Measurements from ENCODE around the gene FAM161B. TPM values are rescaled to one million over a fixed set of nuclear protein-coding genes. Genes with fewer than 3 reads are reported as not detected.
A peak's percentile ranks its signal among the peaks of the same experiment; 100 is the strongest.
"Not testable (repeated sequence)": the region's sequence is repeated elsewhere in the genome, so short reads cannot be mapped to it uniquely, and the experiment has no call there.

FAM161B gene
- polyA plus RNA-seq, 3 donors = 14.0 to 18.8 (median 14.6) TPM

DNA sequence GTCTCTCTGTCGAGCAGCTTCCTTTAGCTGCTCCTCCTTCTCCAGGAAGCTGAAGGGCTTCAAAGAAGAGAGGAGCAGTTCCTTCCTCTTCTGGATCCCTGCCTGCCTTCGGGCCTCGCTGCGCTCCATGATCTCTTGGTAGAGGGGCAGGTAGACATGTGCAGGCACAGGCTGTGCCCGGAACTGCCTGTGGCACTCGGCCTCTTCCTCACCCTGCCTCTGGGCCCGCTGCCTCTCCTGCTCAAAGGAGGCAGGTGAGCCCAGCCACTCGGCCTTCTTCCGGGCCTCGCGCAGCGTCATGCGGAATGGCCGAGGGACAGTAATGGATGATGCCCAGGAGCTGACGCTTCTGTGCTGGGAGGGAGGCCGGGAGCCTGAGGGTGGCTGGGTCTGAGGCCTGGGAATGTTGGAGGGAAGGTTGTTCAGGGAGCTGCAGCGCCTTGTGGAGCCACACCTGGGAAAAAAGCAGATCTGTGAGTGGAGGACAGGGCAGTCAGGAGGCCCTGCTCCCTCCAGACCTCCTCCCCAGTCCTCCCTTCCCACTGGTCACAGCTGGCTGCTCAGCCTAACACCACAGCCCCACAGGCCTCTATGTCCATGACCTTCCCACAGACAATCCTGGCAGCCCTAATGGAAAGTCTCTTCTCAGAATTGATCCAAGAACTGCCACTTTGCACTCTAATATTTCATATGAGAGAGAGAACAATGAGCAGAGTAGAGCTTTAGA lies 5.3 kb downstream of the FAM161B start:
- no peak for DNase-seq (ENCODE audit: low read depth in 3 of 3, low spot score in 2 of 3)

DNA sequence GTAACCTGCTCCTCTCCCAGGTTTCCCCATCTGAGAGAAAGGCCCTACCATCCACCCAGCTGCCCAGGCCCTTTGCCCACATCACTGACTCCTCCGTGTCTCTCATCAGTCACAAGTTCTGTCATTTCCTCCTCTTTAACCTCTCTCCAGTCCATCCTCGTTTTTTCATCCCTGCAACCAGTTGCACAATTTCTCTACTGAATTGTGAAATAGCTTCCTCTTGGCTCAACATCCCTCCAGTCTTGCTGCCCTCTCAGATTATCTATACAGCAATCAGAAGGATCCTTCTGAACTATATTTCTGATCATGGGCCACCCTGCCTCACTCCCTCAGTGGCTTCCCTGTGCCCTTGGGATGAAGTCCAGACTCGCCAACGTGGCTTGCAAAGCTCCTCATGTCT lies 6.8 kb downstream of the FAM161B start:
- no peak for DNase-seq (ENCODE audit: low read depth in 3 of 3, low spot score in 2 of 3)

GRCh38 chr14:73942180-73942579 lies 7.7 kb downstream of the FAM161B start:
- no peak for DNase-seq (ENCODE audit: low read depth in 3 of 3, low spot score in 2 of 3)

- no peak for DNase-seq (ENCODE audit: low read depth in 3 of 3, low spot score in 2 of 3)
Observed at GRCh38 chr14:73937012-73937411, 12.9 kb downstream of the FAM161B start.

- no peak for DNase-seq (ENCODE audit: low read depth in 3 of 3, low spot score in 2 of 3)
Observed at GRCh38 chr14:73936548-73936947, 13.3 kb downstream of the FAM161B start.

DNA sequence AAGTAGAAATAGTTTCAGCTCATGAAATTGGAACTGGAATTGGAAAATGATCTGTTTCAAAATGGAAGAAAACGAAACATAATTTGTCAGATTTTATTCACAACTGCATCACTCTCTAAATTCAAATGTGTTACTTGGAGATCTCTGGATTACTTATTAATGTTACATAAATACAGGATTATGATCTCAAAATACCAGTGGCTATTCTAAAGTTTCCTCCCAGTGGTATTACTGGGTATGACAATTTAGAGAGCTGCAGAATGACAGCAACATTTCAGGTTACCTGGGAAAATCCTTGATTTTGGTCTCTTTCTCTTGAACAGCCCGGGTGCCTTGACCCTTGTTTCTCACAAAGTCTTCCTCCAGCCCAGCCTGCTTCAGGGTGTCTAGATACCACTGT lies 14.2 kb downstream of the FAM161B start:
- DNase-seq (ENCODE audit: low read depth in 3 of 3, low spot score in 2 of 3) = no peak

DNA sequence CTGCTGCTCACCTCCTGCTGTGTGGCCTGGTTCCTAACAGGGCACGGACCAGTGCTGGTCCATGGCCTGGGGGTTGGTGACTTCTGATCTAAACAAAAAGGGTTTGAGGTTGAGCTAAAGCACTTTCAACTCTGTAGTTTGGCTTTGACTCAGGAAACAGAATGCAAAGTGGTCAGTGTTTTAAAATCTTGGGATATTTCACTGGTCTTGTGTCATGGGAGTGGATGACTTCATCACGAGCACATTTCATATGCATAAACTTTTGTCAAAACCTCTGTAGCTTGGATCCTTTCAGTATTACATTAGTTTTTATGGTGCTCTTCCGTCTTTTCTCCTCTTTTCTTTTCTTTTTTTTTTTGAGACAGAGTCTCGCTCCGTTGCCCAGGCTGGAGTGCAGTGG lies 25.6 kb downstream of the FAM161B start:
- DNase-seq (ENCODE audit: low read depth in 3 of 3, low spot score in 2 of 3) = no peak

DNA sequence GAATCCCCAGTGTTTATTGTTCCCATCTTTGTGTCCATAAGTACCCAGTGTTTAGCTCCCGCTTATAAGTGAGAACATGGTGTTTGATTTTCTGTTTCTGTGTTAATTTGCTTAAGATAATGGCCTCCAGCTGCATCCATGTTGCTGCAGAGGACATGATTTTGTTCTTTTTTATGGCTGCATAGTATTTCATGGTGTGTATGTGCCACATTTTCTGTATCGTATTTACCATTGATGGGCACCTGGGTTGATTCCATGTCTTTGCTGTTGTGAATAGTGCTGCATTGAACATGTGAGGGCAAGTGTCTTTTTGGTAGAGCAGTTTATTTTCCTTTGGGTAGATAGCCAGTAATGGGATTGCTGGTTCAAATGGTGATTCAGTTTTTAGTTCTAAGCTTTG lies 30.4 kb downstream of the FAM161B start:
- not testable (repeated sequence) for DNase-seq (ENCODE audit: low read depth in 3 of 3, low spot score in 2 of 3)

GRCh38 chr14:73916324-73916723 lies 33.6 kb downstream of the FAM161B start:
- DNase-seq (ENCODE audit: low read depth in 3 of 3, low spot score in 2 of 3) = no peak

DNA sequence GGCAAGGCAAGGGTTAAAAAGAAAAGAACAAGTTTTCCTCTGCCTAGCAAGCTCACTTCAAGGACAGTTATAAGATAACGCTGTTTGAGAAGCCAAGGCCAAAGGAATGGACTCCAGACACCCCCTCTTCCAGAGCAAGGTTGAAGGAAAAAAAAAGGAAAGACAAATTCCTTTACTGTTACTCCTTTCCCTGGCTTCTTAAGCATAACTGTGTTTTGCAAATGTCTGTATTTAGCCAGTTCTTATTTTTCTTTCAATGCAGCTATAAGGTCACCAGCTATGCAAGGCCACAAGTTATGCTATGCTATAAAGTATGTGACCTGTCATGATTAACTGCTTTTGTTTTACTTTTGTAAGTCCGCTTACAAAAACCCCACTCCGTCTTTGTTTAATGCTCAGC lies 36.6 kb downstream of the FAM161B start:
- no peak for DNase-seq (ENCODE audit: low read depth in 3 of 3, low spot score in 2 of 3)

- DNase-seq (ENCODE audit: low read depth in 3 of 3, low spot score in 2 of 3) = no peak
Observed at GRCh38 chr14:73909681-73910080, 40.2 kb downstream of the FAM161B start.

GRCh38 chr14:73903028-73903427 lies 46.9 kb downstream of the FAM161B start:
- DNase-seq (ENCODE audit: low read depth in 3 of 3, low spot score in 2 of 3) = no peak

DNA sequence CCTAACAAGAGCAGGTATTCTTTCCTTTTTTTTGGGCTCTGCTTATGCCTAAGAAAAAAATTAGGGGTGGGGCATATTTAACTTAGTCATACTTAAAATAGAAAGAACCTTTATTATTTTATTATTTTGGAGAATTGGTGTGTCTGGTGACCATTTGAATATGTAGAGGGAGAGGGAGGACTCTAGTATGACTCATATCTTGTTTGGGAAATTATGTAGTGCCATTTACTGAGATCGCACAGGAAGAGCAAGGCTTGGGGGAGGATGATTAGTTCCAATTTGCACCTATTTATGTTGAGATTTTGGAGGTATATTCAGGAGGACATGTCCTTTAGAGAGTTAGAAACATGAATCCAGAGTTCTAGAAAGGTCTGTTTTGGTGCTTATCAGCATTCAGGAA lies 53.4 kb downstream of the FAM161B start:
- no peak for DNase-seq (ENCODE audit: low read depth in 3 of 3, low spot score in 2 of 3)

GRCh38 chr14:73895939-73896338 lies 54.0 kb downstream of the FAM161B start:
- no peak for DNase-seq (ENCODE audit: low read depth in 3 of 3, low spot score in 2 of 3)

GRCh38 chr14:73894180-73894687 lies 55.7 kb downstream of the FAM161B start:
- DNase-seq (ENCODE audit: low read depth in 3 of 3, low spot score in 2 of 3) = not testable (repeated sequence)

DNA sequence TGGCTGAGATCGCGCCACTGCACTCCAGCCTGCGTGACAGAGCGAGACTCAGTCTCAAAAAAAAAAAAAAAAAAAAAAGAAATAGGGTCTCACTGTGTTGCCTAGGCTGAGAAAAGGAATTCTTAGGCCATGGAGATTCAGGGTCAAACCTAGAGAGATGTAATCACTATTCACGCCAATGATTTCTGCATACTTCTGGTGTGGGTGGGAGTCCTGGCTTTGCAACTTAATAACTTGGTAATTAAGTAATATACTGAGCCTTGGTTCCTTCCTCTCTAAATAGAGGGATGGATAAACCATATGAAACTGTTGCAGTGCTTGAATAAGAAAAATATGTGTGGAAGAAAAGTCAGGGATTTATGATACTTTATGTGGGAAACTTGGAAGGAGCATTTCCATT lies 60.5 kb downstream of the FAM161B start:
- DNase-seq (ENCODE audit: low read depth in 3 of 3, low spot score in 2 of 3) = no peak

DNA sequence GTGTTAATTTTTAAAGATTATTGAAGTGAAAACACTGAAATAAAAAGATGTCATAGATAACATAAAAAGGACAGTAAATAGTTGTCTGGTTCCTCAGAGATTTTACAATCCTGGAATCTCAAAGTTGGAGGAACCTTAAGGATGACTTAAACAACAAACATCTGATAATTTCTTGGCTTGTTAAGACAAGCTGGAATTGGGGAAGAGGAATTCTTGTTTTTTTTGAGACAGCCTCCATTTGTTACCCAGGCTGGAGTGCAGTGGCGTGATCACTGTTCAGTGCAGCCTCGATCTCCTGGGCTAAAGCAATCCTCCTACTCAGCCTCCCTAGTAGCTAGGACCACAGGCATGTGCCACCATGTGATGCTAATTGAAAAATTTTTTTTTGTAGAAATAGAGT lies 60.9 kb downstream of the FAM161B start:
- DNase-seq (ENCODE audit: low read depth in 3 of 3, low spot score in 2 of 3) = no peak

DNA sequence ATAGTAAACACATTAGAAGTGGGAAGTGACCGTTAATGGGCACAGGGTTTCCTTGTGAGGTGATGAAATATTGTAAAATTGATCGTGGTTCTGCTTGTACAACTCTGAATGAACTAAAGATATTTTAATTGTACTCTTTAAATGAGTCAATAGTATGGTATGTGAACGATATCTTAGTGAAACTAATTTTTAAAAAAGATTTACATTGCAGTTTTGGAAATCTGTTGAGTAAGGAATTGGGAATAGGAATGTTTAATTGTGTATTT lies 61.5 kb downstream of the FAM161B start:
- no peak for DNase-seq (ENCODE audit: low read depth in 3 of 3, low spot score in 2 of 3)

GRCh38 chr14:73887694-73888459 lies 62.0 kb downstream of the FAM161B start:
- DNase-seq (ENCODE audit: low read depth in 3 of 3, low spot score in 2 of 3) = no peak

DNA sequence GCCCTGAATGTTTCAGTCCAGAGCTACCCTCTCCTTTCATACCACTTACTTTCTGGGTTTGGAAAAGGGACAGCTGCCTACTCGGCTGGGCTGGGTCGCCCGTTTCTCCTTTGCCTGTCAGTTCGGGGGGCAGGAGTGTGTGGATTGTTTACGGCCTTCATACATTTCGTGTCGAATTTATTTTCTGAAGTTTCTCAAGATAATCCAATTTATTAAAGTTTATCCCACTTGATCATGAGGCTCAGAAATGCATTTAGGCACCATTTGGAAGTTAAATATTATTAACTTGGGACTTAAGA lies 62.6 kb downstream of the FAM161B start:
- peak in 2 of 3 donors; percentile 19 for DNase-seq (ENCODE audit: low read depth in 3 of 3, low spot score in 2 of 3)

GRCh38 chr14:73886449-73887317 lies 63.2 kb downstream of the FAM161B start, which contains the start of gene ZNF410:
Gene ZNF410 (plus strand): TSS chr14:73886859. CDS start chr14:73892176, 5,317 bp downstream.
- DNase-seq (ENCODE audit: low read depth in 3 of 3, low spot score in 2 of 3) = peak; percentile 82 to 87 (median 86)
